ENCODE measurements around the gene DNAAF5.

Gene DNAAF5

DNA sequence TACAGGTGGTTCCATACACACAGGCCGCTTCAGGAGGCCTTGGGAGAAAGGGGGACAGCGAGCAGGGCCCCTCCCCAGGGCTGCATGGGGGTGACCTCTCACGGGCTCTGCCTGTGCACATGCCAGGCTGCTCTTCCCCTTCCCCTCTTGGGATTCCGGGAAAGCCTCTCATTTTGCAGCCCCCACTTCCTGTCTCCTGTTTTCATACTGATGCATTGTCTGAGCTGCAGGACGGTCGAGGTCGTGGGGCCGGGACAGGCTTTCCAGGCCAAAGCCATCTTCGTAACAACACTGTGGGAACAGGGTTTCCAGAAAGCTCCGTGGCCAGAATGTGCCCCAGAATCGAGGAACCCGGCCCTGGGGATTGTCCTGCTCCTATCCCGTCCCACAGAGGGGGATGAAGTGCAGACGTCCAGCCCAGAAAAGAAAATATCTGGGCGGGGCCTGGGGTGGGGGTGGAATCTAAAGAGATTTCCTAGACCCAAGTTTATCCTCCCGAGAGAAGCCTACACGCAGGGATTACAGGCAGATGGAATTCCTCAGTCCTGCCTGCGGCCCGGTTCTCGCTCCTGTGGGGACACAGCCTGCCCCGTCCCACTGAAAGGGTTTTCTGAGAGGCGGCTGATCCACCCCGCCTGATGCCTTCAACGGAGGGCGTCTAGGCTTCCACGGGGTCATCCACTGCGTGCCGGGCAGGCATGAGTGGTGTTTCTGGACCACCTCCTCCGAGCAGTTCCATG lies 29.5 kb upstream of the DNAAF5 start:
- TF ChIP-seq, protein P1, sequence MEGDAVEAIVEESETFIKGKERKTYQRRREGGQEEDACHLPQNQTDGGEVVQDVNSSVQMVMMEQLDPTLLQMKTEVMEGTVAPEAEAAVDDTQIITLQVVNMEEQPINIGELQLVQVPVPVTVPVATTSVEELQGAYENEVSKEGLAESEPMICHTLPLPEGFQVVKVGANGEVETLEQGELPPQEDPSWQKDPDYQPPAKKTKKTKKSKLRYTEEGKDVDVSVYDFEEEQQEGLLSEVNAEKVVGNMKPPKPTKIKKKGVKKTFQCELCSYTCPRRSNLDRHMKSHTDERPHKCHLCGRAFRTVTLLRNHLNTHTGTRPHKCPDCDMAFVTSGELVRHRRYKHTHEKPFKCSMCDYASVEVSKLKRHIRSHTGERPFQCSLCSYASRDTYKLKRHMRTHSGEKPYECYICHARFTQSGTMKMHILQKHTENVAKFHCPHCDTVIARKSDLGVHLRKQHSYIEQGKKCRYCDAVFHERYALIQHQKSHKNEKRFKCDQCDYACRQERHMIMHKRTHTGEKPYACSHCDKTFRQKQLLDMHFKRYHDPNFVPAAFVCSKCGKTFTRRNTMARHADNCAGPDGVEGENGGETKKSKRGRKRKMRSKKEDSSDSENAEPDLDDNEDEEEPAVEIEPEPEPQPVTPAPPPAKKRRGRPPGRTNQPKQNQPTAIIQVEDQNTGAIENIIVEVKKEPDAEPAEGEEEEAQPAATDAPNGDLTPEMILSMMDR (conservative IDR thresholded peaks at IDR 0.05; ENCODE audit: low read depth, low read length), result no peak
- no peak overlapping the region for H3K4me3 ChIP-seq (ENCODE audit: low read length)
- no peak for DNase-seq (ENCODE audit: low read depth)

DNA sequence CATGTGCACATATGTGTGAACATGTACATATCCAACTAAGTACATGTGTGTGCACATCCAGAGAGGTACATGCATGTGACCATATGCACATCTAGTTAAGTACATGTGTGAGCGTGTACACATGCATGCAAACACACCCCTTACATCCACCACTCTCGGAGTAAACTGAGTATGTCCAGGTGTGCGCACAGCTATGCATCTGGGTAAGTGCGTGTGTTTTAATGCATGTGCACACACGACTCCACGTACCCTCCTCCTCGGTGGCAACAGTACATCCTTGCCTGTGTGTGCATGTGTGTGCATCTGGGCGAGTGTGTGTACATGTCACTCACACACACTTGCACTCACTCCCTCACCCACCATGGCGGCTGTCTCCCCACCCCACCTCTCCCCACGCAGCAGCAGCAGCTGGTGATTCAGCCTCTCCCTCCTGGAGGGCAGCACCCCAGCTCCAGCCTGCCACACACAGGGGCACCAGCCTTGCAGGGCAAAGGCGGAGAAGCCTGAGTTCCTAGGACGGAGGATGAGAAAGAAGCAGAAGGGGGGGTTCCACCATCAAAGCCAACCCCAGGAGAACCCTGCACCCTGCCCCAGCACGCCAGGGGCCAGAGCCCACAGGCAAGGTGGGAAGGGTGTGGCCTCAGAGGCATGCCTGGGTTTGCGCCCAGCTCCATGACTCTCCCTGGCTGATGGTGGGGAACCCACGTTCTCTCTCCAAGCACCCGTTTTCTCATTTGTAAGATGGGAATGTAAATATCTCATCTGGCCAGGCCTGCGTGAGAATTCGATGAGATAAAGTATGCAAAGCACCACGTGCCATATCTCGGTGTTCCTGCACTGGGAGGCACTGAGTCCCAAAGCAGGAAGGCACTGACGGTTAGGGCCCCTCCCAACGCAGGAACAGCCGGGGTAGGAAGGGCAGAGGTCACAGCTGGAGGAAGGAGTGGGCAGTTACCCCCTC lies 27.7 kb upstream of the DNAAF5 start:
- DNase-seq (ENCODE audit: low read depth), result no peak
- TF ChIP-seq, protein P1 (conservative IDR thresholded peaks at IDR 0.05; ENCODE audit: low read depth, low read length), result no peak
- H3K4me3 ChIP-seq (ENCODE audit: low read length), result no peak overlapping the region

DNA sequence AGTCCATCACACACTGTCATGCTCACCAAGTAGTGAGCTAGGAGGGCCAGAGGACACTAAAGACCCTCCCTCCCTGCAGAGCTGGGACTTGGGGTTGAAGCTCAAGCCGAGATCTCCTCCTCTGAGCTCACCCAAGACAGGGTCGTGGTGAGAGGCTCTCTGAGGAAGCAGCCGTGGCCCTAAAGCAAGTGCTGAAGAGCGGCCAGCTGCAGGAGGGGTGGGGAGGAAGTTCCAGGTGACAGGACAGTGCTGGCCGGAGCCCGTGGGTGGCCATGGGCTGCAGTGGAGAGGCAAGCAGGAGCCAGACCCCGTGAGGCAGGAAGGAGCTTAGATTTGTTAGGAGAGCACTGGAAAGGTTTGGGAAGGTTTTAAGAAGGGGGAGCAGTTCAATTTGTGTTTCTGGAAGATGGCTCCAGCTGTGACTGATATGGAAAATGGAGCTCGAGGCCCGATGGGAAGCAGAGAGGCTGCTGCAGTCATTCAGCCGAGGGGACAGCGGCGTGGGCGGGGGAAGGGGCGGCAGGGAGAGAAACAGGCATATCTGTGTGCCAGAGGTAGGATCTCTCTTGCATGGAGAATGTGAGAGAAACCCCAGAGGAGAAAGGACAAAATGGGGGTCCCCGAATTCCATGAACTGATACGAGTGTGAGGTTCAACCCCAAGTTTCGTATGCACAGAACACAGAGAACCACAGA lies 26.9 kb upstream of the DNAAF5 start:
- H3K4me3 ChIP-seq (ENCODE audit: low read length), result no peak overlapping the region
- TF ChIP-seq, protein P1 (conservative IDR thresholded peaks at IDR 0.05; ENCODE audit: low read depth, low read length), result no peak
- no peak for DNase-seq (ENCODE audit: low read depth)

DNA sequence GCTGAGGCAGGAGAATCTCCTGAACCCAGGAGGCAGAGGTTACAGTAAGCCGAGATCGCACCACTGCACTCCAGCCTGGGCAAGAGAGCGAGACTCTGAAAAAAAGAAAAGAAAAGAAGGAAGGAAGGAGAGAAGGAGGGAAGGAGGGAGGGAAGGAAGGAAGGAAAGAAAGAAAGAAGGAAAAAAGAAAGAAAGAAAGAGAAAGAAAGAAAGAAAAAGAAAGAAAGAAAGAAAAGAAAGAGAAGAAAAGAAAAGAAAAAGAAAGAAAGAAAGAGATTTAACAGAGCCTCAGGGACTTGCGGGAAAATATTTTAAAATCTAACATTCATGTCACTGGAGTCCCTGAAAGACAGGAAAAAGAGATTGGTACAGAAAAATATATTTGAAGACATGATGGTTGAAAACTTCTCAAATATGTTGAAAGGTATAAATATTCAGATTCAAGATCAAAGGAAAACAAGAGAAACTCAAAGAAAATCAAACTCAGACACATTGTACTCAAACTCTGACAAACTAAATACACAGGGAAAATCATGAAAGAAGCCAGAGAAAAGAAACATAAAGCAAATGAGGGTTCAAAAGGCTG lies 25.3 kb upstream of the DNAAF5 start:
- TF ChIP-seq, protein P1 (conservative IDR thresholded peaks at IDR 0.05; ENCODE audit: low read depth, low read length), result no peak
- no peak for DNase-seq (ENCODE audit: low read depth)
- no peak overlapping the region for H3K4me3 ChIP-seq (ENCODE audit: low read length)

DNA sequence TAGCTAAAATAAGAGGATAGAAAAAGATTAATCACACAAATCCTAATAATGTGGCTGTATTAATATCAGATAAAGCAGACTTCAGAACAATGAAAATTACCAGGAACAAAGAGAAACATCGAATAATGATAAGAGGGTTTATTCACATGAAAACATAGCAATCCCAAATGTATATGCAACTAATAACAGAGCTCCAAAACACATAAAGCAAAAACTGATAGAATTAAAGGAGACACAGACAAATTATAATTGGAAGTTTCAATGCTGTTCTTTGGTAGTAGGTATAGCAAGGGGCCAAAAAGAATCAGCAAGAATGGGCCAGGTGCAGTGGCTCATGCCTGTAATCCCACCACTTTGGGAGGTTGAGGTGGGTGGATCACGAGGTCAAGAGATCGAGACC lies 23.4 kb upstream of the DNAAF5 start:
- no peak overlapping the region for H3K4me3 ChIP-seq (ENCODE audit: low read length)
- DNase-seq (ENCODE audit: low read depth), result no peak
- TF ChIP-seq, protein P1 (conservative IDR thresholded peaks at IDR 0.05; ENCODE audit: low read depth, low read length), result no peak

DNA sequence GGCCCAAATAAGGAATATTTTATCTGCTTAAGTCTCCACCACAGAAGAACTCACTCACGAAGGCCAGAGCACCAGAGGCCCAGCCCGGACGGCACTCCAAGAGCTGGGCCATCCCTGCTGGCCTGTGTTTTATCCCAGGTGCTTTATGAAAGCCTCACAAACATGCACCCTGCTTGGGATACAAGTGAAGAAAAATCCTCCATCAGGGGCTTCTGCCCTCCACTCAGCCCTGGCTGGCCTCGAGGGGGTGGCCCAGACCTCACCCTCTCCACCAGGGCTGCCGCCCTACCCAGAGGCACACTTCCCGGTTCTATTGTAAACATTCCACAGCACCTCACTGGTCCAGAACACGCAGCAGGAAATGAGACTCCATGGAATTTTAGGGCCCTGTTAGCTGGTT lies 19.8 kb upstream of the DNAAF5 start:
- TF ChIP-seq, protein P1 (conservative IDR thresholded peaks at IDR 0.05; ENCODE audit: low read depth, low read length), result no peak
- DNase-seq (ENCODE audit: low read depth), result no peak

More for the DNA sequence above, 19.8 kb upstream of the DNAAF5 start:
- H3K4me3 ChIP-seq (ENCODE audit: low read length), result no peak overlapping the region

Measured in retinal pigment epithelial cell (primary cell).